HG02759 (cell line): ENCODE results near the gene GMEB1.
"Not testable (repeated sequence)": the region's sequence is repeated elsewhere in the genome, so short reads cannot be mapped to it uniquely, and the experiment has no call there.

Source experiments
- ATAC-seq: cut with Tn5 transposase; IDR thresholded peaks from one replicate; pipeline ENCODE4 v1.9.1; 2021; ENCODE audit warnings: mild to moderate bottlenecking, moderate library complexity; ENCODE audit not compliant: unreplicated experiment

GMEB1 gene

GRCh38 chr1:28750330-28750729 lies 81.7 kb downstream of the GMEB1 start:
- ATAC-seq = no peak

GRCh38 chr1:28750771-28751294 lies 82.2 kb downstream of the GMEB1 start:
- ATAC-seq = not testable (repeated sequence)

- ATAC-seq = no peak
These were observed 82.9 kb downstream of the GMEB1 start for GRCh38 chr1:28751315-28752060.

- ATAC-seq = no peak
These were observed 87.1 kb downstream of the GMEB1 start for GRCh38 chr1:28755701-28756100.

GRCh38 chr1:28756846-28757245 lies 88.3 kb downstream of the GMEB1 start:
- ATAC-seq = no peak

- no peak for ATAC-seq
These were observed 89.8 kb downstream of the GMEB1 start for GRCh38 chr1:28758420-28758819.

- ATAC-seq = no peak
These were observed 90.7 kb downstream of the GMEB1 start for GRCh38 chr1:28759257-28759656.

- ATAC-seq = no peak
These were observed 92.6 kb downstream of the GMEB1 start for GRCh38 chr1:28761189-28761588.

GRCh38 chr1:28766532-28767183 lies 98.1 kb downstream of the GMEB1 start:
- ATAC-seq = no peak
